Panc1 (cell line): ENCODE results near the gene PHACTR4. TPM values are rescaled to one million over a fixed set of nuclear protein-coding genes. Genes with fewer than 3 reads are reported as not detected.
"Not testable (repeated sequence)": the region's sequence is repeated elsewhere in the genome, so short reads cannot be mapped to it uniquely, and the experiment has no call there.

Source experiments
- ATAC-seq: fragments of 200-7000 bp; cut with Tn5 transposase; 2 replicates; pipeline ENCODE4 v1.9.1; 2020; ENCODE audit warnings: mild to moderate bottlenecking, moderate library complexity
- BruUV-seq: library from RNA; stranded (reverse); fragments of 400-500 nt; replicated peaks from 2 replicates; lab custom pipeline; 2021; lab: Mats Ljungman, UMichigan
- CTCF ChIA-PET: fragments of 300-600 bp; sonication (Branson Sonifier 250); formaldehyde crosslinking; loops from one replicate; lab custom pipeline; 2022; ENCODE audit warnings: antibody characterized with exemption; lab: Charles Lee
- POLR2A ChIA-PET: fragments of 300-600 bp; sonication (Branson Sonifier 250); formaldehyde crosslinking; loops from one replicate; lab custom pipeline; 2022; ENCODE audit warnings: antibody characterized with exemption; lab: Charles Lee
- DNase-seq: peaks from one replicate; pipeline ENCODE4 v3.0.0-alpha.2; 2010; ENCODE audit warnings: low read depth, low spot score
- H3K27ac ChIP-seq: 2 replicates; pipeline ENCODE4 v1.5.1; 2011; ENCODE audit warnings: mild to moderate bottlenecking, low read length, inconsistent platforms
- H3K27me3 ChIP-seq: fragments of 200-500 bp; sonication (Bioruptor generic); 2 replicates; pipeline ENCODE4 v1.6.0; 2014; ENCODE audit warnings: low read length, inconsistent platforms; ENCODE audit not compliant: control insufficient read depth, insufficient read depth
- H3K36me3 ChIP-seq: fragments of 200-500 bp; sonication (Bioruptor generic); 2 replicates; pipeline ENCODE4 v1.5.1; 2014; ENCODE audit warnings: inconsistent platforms, mild to moderate bottlenecking, low read length, moderate library complexity; ENCODE audit not compliant: control insufficient read depth, insufficient read depth
- H3K4me1 ChIP-seq: 2 replicates; pipeline ENCODE4 v1.5.1; 2011; ENCODE audit warnings: inconsistent platforms, mild to moderate bottlenecking, low read length, moderate library complexity; ENCODE audit not compliant: control insufficient read depth, insufficient read depth
- H3K4me3 ChIP-seq, 2 experiments: 2 replicates each; pipeline ENCODE4 v1.5.1; 2011 to 2012; ENCODE audit warnings: low read depth in 2 of 2, low read length in 2 of 2, mild to moderate bottlenecking in 2 of 2, inconsistent platforms in 1 of 2, moderate library complexity in 1 of 2
- H3K9me3 ChIP-seq: fragments of 200-500 bp; sonication (Bioruptor generic); 2 replicates; pipeline ENCODE4 v1.5.1; 2014; ENCODE audit warnings: low read depth, mild to moderate bottlenecking, inconsistent platforms, low read length, moderate library complexity; ENCODE audit not compliant: control insufficient read depth, insufficient read depth
- CTCF ChIP-seq: fragments of 450-650 bp; IDR thresholded peaks from 2 replicates; pipeline ENCODE4 v1.5.1; 2017; ENCODE audit warnings: mild to moderate bottlenecking
- POLR2AphosphoS5 ChIP-seq: IDR thresholded peaks from 2 replicates; pipeline ENCODE4 v1.6.1; 2012; ENCODE audit warnings: mild to moderate bottlenecking, low read depth, low read length, moderate library complexity
- SIN3A ChIP-seq: IDR thresholded peaks from 2 replicates; pipeline ENCODE4 v1.6.1; 2012; ENCODE audit warnings: low read depth, mild to moderate bottlenecking, low read length, moderate library complexity, borderline replicate concordance; ENCODE audit not compliant: insufficient read depth
- TCF7L2 ChIP-seq: IDR thresholded peaks from 2 replicates; pipeline ENCODE4 v1.6.1; 2011; ENCODE audit warnings: mild to moderate bottlenecking, low read depth, low read length, inconsistent platforms
- in situ Hi-C: cut with HindIII; loops from 2 replicates; pipeline ENCODE4 v1.10.0; 2016; ENCODE audit warnings: low sequenced_read_pairs, low pct_unique_long_range_greater_than_20kb
- intact Hi-C: fragments of 100-400 bp; cut with micrococcal nuclease; formaldehyde crosslinking; loops from one replicate; pipeline ENCODE4 v1.10.0; 2022; ENCODE audit not compliant: unreplicated experiment
- total RNA-seq: library from RNA; stranded (reverse); gene quantifications from one replicate; pipeline ENCODE4 v1.2.1, GENCODE V29; 2021; ENCODE audit not compliant: unreplicated experiment
- TF ChIP-seq, protein P1 (sequence below), 2 experiments: IDR thresholded peaks; 2 replicates each; pipeline ENCODE4 v1.6.1; 2011 to 2012; ENCODE audit warnings: low read depth in 2 of 2, control low read depth in 1 of 2, low read length in 1 of 2, mild to moderate bottlenecking in 1 of 2, moderate library complexity in 1 of 2; ENCODE audit not compliant: insufficient read depth in 1 of 2

Gene PHACTR4
- total RNA-seq, 1 experiment from 2014 or later = 63.4 TPM

DNA sequence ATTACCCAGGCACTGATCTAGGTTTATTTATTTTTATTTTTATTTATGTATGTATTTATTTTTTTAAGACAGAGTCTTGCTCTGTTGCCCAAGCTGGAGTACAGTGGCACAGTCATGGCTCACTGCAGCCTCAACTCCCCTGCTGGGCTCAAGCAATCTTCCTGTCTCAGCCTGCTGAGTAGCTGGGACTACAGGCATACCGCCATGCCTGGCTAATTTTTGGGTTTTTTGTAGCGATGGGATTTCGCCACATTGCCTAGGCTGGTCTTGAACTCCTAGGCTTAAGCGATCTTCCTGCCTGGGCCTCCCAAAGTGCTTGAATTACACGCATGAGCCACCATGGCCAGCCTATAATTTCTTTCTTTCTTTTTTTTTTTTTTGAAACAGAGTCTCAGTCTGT is 9.4 kb downstream of the PHACTR4 start:
- DNase-seq = no peak
- CTCF ChIA-PET = no interaction called here
- POLR2A ChIA-PET = interaction anchor here (0.5 kb wide), 1 partner anchor 23 kb away, joined by 11 read pairs; no protein-coding TSS in a partner anchor
- no peak for ATAC-seq
- no peaks in the 10 kb centered on the region for H3K9me3 ChIP-seq
- no peak overlapping the region for H3K4me3 ChIP-seq
- intact Hi-C loops (no loop called here), in situ Hi-C loops (no loop called here)
- H3K4me1 ChIP-seq = peaks cover 10% of the 10 kb centered on the region; the same call in 1 of the 2 replicates
- no peaks in the 10 kb centered on the region for H3K27me3 ChIP-seq
- TF ChIP-seq TCF7L2 (no peak), POLR2AphosphoS5 (no peak), SIN3A (no peak), CTCF (no peak)
- TF ChIP-seq, protein P1, sequence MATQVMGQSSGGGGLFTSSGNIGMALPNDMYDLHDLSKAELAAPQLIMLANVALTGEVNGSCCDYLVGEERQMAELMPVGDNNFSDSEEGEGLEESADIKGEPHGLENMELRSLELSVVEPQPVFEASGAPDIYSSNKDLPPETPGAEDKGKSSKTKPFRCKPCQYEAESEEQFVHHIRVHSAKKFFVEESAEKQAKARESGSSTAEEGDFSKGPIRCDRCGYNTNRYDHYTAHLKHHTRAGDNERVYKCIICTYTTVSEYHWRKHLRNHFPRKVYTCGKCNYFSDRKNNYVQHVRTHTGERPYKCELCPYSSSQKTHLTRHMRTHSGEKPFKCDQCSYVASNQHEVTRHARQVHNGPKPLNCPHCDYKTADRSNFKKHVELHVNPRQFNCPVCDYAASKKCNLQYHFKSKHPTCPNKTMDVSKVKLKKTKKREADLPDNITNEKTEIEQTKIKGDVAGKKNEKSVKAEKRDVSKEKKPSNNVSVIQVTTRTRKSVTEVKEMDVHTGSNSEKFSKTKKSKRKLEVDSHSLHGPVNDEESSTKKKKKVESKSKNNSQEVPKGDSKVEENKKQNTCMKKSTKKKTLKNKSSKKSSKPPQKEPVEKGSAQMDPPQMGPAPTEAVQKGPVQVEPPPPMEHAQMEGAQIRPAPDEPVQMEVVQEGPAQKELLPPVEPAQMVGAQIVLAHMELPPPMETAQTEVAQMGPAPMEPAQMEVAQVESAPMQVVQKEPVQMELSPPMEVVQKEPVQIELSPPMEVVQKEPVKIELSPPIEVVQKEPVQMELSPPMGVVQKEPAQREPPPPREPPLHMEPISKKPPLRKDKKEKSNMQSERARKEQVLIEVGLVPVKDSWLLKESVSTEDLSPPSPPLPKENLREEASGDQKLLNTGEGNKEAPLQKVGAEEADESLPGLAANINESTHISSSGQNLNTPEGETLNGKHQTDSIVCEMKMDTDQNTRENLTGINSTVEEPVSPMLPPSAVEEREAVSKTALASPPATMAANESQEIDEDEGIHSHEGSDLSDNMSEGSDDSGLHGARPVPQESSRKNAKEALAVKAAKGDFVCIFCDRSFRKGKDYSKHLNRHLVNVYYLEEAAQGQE (IDR thresholded peaks at IDR 0.05; ENCODE audit: insufficient read depth in 1 of 2, low read depth in 2 of 2, low read length in 1 of 2) = no peak
- H3K36me3 ChIP-seq = no peaks in the 10 kb centered on the region
- H3K27ac ChIP-seq = no peak overlapping the region
- BruUV-seq = no TSS peak

GRCh38 chr1:28380394-28380793 is 10.9 kb downstream of the PHACTR4 start:
- H3K9me3 ChIP-seq = no peaks in the 10 kb centered on the region
- no peak for DNase-seq
- intact Hi-C loops (no loop called here), in situ Hi-C loops (no loop called here)
- H3K27me3 ChIP-seq = no peaks in the 10 kb centered on the region
- no peak for ATAC-seq
- H3K4me3 ChIP-seq = no peak overlapping the region
- no peak overlapping the region for H3K27ac ChIP-seq
- no peak for TF ChIP-seq SIN3A
- TF ChIP-seq POLR2AphosphoS5 = no peak
- TF ChIP-seq TCF7L2 = no peak
- TF ChIP-seq, protein P1 (IDR thresholded peaks at IDR 0.05; ENCODE audit: insufficient read depth in 1 of 2, low read depth in 2 of 2, low read length in 1 of 2) = no peak
- no peak for TF ChIP-seq CTCF
- no TSS peak for BruUV-seq
- H3K36me3 ChIP-seq = no peaks in the 10 kb centered on the region
- POLR2A ChIA-PET = no interaction called here
- peaks cover under 1% of the 10 kb centered on the region; the same call in 1 of the 2 replicates for H3K4me1 ChIP-seq
- CTCF ChIA-PET = no interaction called here

DNA sequence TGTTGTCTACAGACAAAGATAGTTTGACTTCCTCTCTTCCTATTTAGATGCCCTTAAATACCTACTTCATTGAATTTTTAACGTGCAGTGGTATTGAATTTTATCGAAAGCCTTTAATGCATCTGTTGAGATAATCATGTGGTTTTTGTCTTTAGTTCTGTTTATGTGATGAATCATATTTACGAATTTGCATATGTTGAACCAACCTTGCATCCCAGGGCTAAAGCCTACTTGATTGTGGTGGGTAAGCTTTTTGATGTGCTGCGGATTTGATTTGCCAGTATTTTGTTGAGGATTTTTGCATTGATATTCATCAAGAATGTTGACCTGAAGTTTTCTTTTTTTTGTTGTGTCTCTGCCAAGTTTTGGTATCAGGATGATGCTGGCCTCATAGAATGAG is 14.2 kb downstream of the PHACTR4 start:
- DNase-seq, ATAC-seq, H3K36me3 ChIP-seq, H3K9me3 ChIP-seq, intact Hi-C loops, H3K4me3 ChIP-seq, H3K27ac ChIP-seq, POLR2A ChIA-PET, H3K27me3 ChIP-seq, BruUV-seq, H3K4me1 ChIP-seq, in situ Hi-C loops: not testable (repeated sequence)
- CTCF ChIA-PET = interaction anchor here (0.6 kb wide), 1 partner anchor 21 kb away, joined by 15 read pairs; no protein-coding TSS in a partner anchor
